Esophagus (tissue), 2 donors: ENCODE measurements around the gene RAB31. TPM values are rescaled to one million over a fixed set of nuclear protein-coding genes. Genes with fewer than 3 reads are reported as not detected.

ENCODE experiments used
- H3K27ac ChIP-seq, 2 donors: one replicate each; pipeline ENCODE4 v1.5.1; 2013; ENCODE audit warnings: low read depth in 2 of 2, mild to moderate bottlenecking in 2 of 2, inconsistent platforms in 1 of 2, low read length in 1 of 2, moderate library complexity in 1 of 2
- H3K27me3 ChIP-seq, 2 donors: one replicate each; pipeline ENCODE4 v1.6.1; 2013; ENCODE audit warnings: low read length in 2 of 2, control low read depth in 1 of 2, mild to moderate bottlenecking in 1 of 2; ENCODE audit not compliant: insufficient read depth in 2 of 2, control insufficient read depth in 1 of 2
- H3K36me3 ChIP-seq, 2 donors: one replicate each; pipeline ENCODE4 v1.6.1; 2013; ENCODE audit warnings: low read length in 1 of 2; ENCODE audit not compliant: control insufficient read depth in 2 of 2, insufficient read depth in 2 of 2
- H3K4me1 ChIP-seq, 2 donors: one replicate each; pipeline ENCODE4 v1.6.1; 2013; ENCODE audit warnings: low read length in 1 of 2; ENCODE audit not compliant: control insufficient read depth in 2 of 2, insufficient read depth in 2 of 2
- H3K4me3 ChIP-seq, 2 donors: one replicate each; pipeline ENCODE4 v1.5.1; 2013; ENCODE audit warnings: low read length in 2 of 2, mild to moderate bottlenecking in 2 of 2, low read depth in 1 of 2, moderate library complexity in 1 of 2
- H3K9me3 ChIP-seq, 2 donors: one replicate each; pipeline ENCODE4 v1.6.1; 2013; ENCODE audit warnings: mild to moderate bottlenecking in 2 of 2, low read depth in 1 of 2, low read length in 1 of 2, moderate library complexity in 1 of 2; ENCODE audit not compliant: control insufficient read depth in 2 of 2, insufficient read depth in 1 of 2
- WGBS, 2 donors: extraction: QIAGEN DNeasy Blood & Tissue Kit; methylation state at CpG; one replicate each; pipeline ENCODE4 v1.1.7; 2013; 5-methylcytosine and 5-hydroxymethylcytosine counted together
- polyA plus RNA-seq, 2 donors: library from polyadenylated mRNA; stranded (reverse); fragments of 200-250 nt; gene quantifications; one replicate each; pipeline ENCODE4 v1.2.3, GENCODE V29; 2013
- donor health status: healthy with polysubstance abuse.
- donor health status: Bipolar disorder and iron deficiency.

The RAB31 gene
- polyA plus RNA-seq, 2 donors = 10.7 to 17.5 TPM

- Histone ChIP-seq H3K27ac (no peak overlapping the region), H3K36me3 (no peaks in the 10 kb centered on the region), H3K4me1 (peaks cover 0 to 2% of the 10 kb centered on the region in 2 donors), H3K4me3 (no peak overlapping the region), H3K9me3 (no peaks in the 10 kb centered on the region), H3K27me3 (no peaks in the 10 kb centered on the region)
- WGBS, 2 donors = 72 to 89% methylated on average over 1 of the region's 1 CpG
Measured at GRCh38 chr18:9788140-9788539, 80.0 kb downstream of the RAB31 start.

- peaks cover 0 to 2% of the 10 kb centered on the region in 2 donors for H3K4me1 ChIP-seq
- H3K27ac ChIP-seq = no peak overlapping the region
- no peaks in the 10 kb centered on the region for H3K9me3 ChIP-seq
- 94 to 96% methylated on average over 2 of the region's 2 CpGs for WGBS, 2 donors
- H3K27me3 ChIP-seq = no peaks in the 10 kb centered on the region
- no peak overlapping the region for H3K4me3 ChIP-seq
- H3K36me3 ChIP-seq = no peaks in the 10 kb centered on the region
Measured at GRCh38 chr18:9788860-9789259, 80.8 kb downstream of the RAB31 start.

GRCh38 chr18:9790261-9790660 lies 82.2 kb downstream of the RAB31 start:
- Histone ChIP-seq H3K4me1 (peaks cover 0 to 2% of the 10 kb centered on the region in 2 donors), H3K27ac (no peak overlapping the region), H3K36me3 (no peaks in the 10 kb centered on the region), H3K4me3 (no peak overlapping the region), H3K9me3 (no peaks in the 10 kb centered on the region), H3K27me3 (no peaks in the 10 kb centered on the region)
- 71 to 84% methylated on average over 2 of the region's 2 CpGs for WGBS, 2 donors

- H3K4me3 ChIP-seq = no peak overlapping the region
- H3K27ac ChIP-seq = no peak overlapping the region
- 88 to 89% methylated on average over 2 of the region's 2 CpGs for WGBS, 2 donors
- no peaks in the 10 kb centered on the region for H3K27me3 ChIP-seq
- peaks cover 0 to 2% of the 10 kb centered on the region in 2 donors for H3K4me1 ChIP-seq
- no peaks in the 10 kb centered on the region for H3K9me3 ChIP-seq
- no peaks in the 10 kb centered on the region for H3K36me3 ChIP-seq
Measured at GRCh38 chr18:9791991-9792390, 83.9 kb downstream of the RAB31 start.

- Histone ChIP-seq H3K27ac (no peak overlapping the region), H3K4me3 (no peak overlapping the region), H3K27me3 (no peaks in the 10 kb centered on the region), H3K9me3 (no peaks in the 10 kb centered on the region), H3K4me1 (no peaks in the 10 kb centered on the region), H3K36me3 (no peaks in the 10 kb centered on the region)
- 96 to 98% methylated on average over 3 of the region's 3 CpGs for WGBS, 2 donors
Measured at GRCh38 chr18:9792565-9793245, 84.6 kb downstream of the RAB31 start.

GRCh38 chr18:9796011-9796410 lies 87.9 kb downstream of the RAB31 start:
- no peak overlapping the region for H3K27ac ChIP-seq

GRCh38 chr18:9796935-9797549 lies 88.9 kb downstream of the RAB31 start:
- Histone ChIP-seq H3K9me3 (no peaks in the 10 kb centered on the region), H3K4me1 (peaks cover 0 to 2% of the 10 kb centered on the region in 2 donors), H3K4me3 (no peak overlapping the region), H3K27ac (no peak overlapping the region), H3K27me3 (no peaks in the 10 kb centered on the region), H3K36me3 (no peaks in the 10 kb centered on the region)
- 35 to 51% methylated on average over 9 of the region's 9 CpGs for WGBS, 2 donors

More at GRCh38 chr18:9796011-9796410, 87.9 kb downstream of the RAB31 start:
- Histone ChIP-seq H3K36me3 (no peaks in the 10 kb centered on the region), H3K27me3 (no peaks in the 10 kb centered on the region), H3K4me1 (peaks cover 0 to 2% of the 10 kb centered on the region in 2 donors), H3K4me3 (no peak overlapping the region), H3K9me3 (no peaks in the 10 kb centered on the region)
- 91 to 95% methylated on average over 2 of the region's 2 CpGs for whole genome bisulfite sequencing, 2 donors

GRCh38 chr18:9802175-9803062 lies 94.3 kb downstream of the RAB31 start:
- no peak overlapping the region for H3K4me3 ChIP-seq
- H3K27ac ChIP-seq = no peak overlapping the region
- H3K4me1 ChIP-seq = peaks cover 4 to 7% of the 10 kb centered on the region in 2 donors
- no peaks in the 10 kb centered on the region for H3K27me3 ChIP-seq
- WGBS, 2 donors = 94 to 96% methylated on average over 4 of the region's 4 CpGs
- no peaks in the 10 kb centered on the region for H3K9me3 ChIP-seq
- H3K36me3 ChIP-seq = peaks cover 2% of the 10 kb centered on the region in 2 donors

GRCh38 chr18:9803063-9803697 lies 95.1 kb downstream of the RAB31 start:
- 76 to 85% methylated on average over 6 of the region's 6 CpGs for WGBS, 2 donors
- Histone ChIP-seq H3K4me1 (peaks cover 4% of the 10 kb centered on the region in 2 donors), H3K4me3 (no peak overlapping the region), H3K9me3 (no peaks in the 10 kb centered on the region), H3K27me3 (no peaks in the 10 kb centered on the region), H3K36me3 (peaks cover 2% of the 10 kb centered on the region in 2 donors), H3K27ac (no peak overlapping the region)
